Bronchial epithelial cell (primary cell): Measurements from ENCODE around the gene UBR3. TPM values are rescaled to one million over a fixed set of nuclear protein-coding genes. Genes with fewer than 3 reads are reported as not detected.

Experiments
- DNase-seq: peaks from one replicate; pipeline ENCODE4 v3.0.0-alpha.2; 2010; ENCODE audit warnings: low read depth
- FAIRE-seq: peaks from 2 replicates; lab custom pipeline; 2011; peaks lifted over from hg19 to GRCh38; lab: Jason Lieb, UNC
- H3K27me3 ChIP-seq: 2 replicates; pipeline ENCODE4 v1.5.1; 2011; ENCODE audit warnings: low read length; ENCODE audit not compliant: control insufficient read depth, insufficient read depth
- H3K36me3 ChIP-seq: 2 replicates; pipeline ENCODE4 v1.5.1; 2011; ENCODE audit warnings: low read length; ENCODE audit not compliant: control insufficient read depth, insufficient read depth
- H3K4me3 ChIP-seq: 2 replicates; pipeline ENCODE4 v1.5.1; 2011; ENCODE audit warnings: mild to moderate bottlenecking, low read depth, low read length, control low read depth
- CTCF ChIP-seq: IDR thresholded peaks from 2 replicates; pipeline ENCODE4 v1.5.1; 2011; ENCODE audit warnings: mild to moderate bottlenecking, moderate library complexity, low read length, control low read depth, inconsistent platforms; ENCODE audit not compliant: insufficient read depth, severe bottlenecking
- total RNA-seq: library from RNA; depleted of rRNA; stranded (reverse); fragments of >200 nt; gene quantifications from 2 replicates; pipeline ENCODE4 v1.2.1, GENCODE V29; 2014

UBR3 gene
- total RNA-seq, 1 donor from 2014 or later: 18.4 TPM

GRCh38 chr2:170095380-170095779, 268.1 kb downstream of the UBR3 start:
- no peak overlapping the region for H3K4me3 ChIP-seq
- H3K27me3 ChIP-seq: no peaks in the 10 kb centered on the region
- H3K36me3 ChIP-seq: no peaks in the 10 kb centered on the region
- no peak for TF ChIP-seq CTCF
- FAIRE-seq (no peak), DNase-seq (no peak)

- DNase-seq (no peak), FAIRE-seq (no peak)
- no peak for TF ChIP-seq CTCF
- H3K36me3 ChIP-seq: no peaks in the 10 kb centered on the region
- H3K27me3 ChIP-seq: no peaks in the 10 kb centered on the region
- no peak overlapping the region for H3K4me3 ChIP-seq
These were observed 271.5 kb downstream of the UBR3 start for GRCh38 chr2:170098626-170099312.

- no peak for DNase-seq
- no peak overlapping the region for H3K4me3 ChIP-seq
- no peaks in the 10 kb centered on the region for H3K27me3 ChIP-seq
- H3K36me3 ChIP-seq: no peaks in the 10 kb centered on the region
- no peak for FAIRE-seq
- TF ChIP-seq CTCF: no peak
These were observed 274.5 kb downstream of the UBR3 start for GRCh38 chr2:170101789-170102188.

GRCh38 chr2:170106102-170106840, 279.0 kb downstream of the UBR3 start:
- FAIRE-seq (no peak), DNase-seq (no peak)
- H3K27me3 ChIP-seq: no peaks in the 10 kb centered on the region
- H3K36me3 ChIP-seq: no peaks in the 10 kb centered on the region
- H3K4me3 ChIP-seq: no peak overlapping the region
- no peak for TF ChIP-seq CTCF

- FAIRE-seq (no peak), DNase-seq (no peak)
- Histone ChIP-seq H3K36me3 (no peaks in the 10 kb centered on the region), H3K27me3 (no peaks in the 10 kb centered on the region), H3K4me3 (no peak overlapping the region)
- TF ChIP-seq CTCF: no peak
These were observed 286.1 kb downstream of the UBR3 start for GRCh38 chr2:170113168-170113894.
